ENCODE data around the gene SLC5A6.

Gene SLC5A6

DNA sequence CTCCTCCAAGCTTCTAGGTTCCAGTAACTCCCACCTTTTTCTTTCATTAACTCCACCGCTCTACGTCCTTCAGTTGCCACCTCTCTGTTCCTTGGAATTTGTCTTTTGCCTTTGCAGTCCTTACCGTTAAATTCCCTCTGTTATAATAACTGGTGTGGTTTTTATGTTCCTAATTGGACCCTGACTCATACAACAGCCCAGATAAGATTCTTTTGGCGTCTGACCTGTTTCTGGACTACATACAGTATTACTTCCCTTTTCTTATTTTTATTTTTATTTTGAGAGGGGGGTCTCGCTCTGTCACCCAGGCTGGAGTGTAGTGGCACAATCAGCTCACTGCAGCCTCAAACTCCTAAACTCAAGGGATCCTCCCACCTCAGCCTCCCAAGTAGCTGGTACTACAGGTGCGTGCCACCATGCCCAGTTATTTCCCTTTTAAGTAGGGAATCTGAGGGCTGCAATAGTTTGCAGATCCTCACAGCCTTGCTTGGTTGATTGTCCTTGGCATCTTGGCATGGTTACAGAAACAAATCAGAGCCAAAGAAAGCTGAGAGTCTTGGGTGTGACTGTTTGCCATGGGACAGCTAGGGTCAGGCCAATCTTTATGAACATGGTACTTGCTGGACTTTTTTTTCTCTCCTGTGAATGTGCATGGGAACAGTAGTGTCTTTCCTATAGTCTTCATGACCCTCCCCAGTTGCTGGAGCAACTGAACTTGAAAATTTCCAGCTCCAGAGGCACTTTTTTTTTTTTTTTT lies 41.3 kb downstream of the SLC5A6 start:
- TF ChIP-seq MAX (IDR thresholded peaks at IDR 0.05) (no peak), ZBTB7A (IDR thresholded peaks at IDR 0.05; ENCODE audit: low read depth) (no peak)

DNA sequence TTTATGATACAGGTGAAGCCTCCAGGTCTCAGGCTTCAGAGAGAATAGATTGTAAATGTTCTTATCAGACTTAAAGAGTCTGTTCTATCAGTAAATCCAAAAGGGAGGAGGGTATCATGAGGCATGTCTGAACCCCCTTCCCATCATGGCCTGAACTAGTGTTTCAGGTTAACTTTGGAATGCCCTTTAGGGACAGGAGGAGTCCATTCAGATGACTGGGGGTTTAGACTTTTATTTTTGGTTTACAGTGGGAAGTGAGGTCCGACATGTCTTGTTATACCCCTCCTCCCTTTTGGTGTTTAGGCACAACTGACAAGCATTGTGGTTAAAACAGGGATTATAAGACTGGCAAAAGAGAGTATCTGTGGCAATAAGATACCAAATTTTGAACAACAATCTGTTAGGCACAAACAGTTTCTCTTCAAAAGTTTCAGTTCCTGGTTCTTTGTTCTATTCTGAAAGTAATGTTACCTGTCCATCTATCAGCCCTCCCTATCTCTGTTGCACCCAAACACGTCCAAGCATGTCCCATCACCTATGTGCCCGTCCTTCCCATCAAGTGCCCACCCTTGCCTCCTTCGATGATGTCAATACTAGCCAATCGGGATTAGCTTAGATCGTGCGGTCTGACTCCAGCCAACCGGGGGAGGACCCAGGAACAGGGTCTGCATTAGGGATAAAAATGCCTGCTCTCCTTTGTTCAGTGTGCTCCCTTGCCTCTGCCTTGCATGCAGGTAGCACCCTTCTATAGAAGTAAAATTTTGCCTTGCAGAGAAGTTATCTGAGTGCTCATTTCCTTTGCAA lies 46.9 kb downstream of the SLC5A6 start:
- TF ChIP-seq TAF1 (IDR thresholded peaks at IDR 0.05; ENCODE audit: low read depth) (no peak), RAD21 (IDR thresholded peaks at IDR 0.05; ENCODE audit: low read depth) (no peak), TCF12 (IDR thresholded peaks at IDR 0.05; ENCODE audit: low read depth) (no peak), MAX (IDR thresholded peaks at IDR 0.05) (no peak), EP300 (IDR thresholded peaks at IDR 0.05; ENCODE audit: borderline replicate concordance) (no peak), ZBTB7A (IDR thresholded peaks at IDR 0.05; ENCODE audit: low read depth) (no peak), CEBPB (IDR thresholded peaks at IDR 0.05) (no peak), CREB1 (IDR thresholded peaks at IDR 0.05; ENCODE audit: low read depth) (no peak), NFIC (IDR thresholded peaks at IDR 0.05) (no peak), YY1 (IDR thresholded peaks at IDR 0.05; ENCODE audit: low read depth) (no peak), EGR1 (IDR thresholded peaks at IDR 0.05) (no peak), TEAD4 (IDR thresholded peaks at IDR 0.05) (no peak), FOXM1 (IDR thresholded peaks at IDR 0.05; ENCODE audit: borderline replicate concordance, low read depth) (no peak)
- TF ChIP-seq, protein P1, sequence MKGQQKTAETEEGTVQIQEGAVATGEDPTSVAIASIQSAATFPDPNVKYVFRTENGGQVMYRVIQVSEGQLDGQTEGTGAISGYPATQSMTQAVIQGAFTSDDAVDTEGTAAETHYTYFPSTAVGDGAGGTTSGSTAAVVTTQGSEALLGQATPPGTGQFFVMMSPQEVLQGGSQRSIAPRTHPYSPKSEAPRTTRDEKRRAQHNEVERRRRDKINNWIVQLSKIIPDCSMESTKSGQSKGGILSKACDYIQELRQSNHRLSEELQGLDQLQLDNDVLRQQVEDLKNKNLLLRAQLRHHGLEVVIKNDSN (IDR thresholded peaks at IDR 0.05) = no peak
- TF ChIP-seq, protein P2, sequence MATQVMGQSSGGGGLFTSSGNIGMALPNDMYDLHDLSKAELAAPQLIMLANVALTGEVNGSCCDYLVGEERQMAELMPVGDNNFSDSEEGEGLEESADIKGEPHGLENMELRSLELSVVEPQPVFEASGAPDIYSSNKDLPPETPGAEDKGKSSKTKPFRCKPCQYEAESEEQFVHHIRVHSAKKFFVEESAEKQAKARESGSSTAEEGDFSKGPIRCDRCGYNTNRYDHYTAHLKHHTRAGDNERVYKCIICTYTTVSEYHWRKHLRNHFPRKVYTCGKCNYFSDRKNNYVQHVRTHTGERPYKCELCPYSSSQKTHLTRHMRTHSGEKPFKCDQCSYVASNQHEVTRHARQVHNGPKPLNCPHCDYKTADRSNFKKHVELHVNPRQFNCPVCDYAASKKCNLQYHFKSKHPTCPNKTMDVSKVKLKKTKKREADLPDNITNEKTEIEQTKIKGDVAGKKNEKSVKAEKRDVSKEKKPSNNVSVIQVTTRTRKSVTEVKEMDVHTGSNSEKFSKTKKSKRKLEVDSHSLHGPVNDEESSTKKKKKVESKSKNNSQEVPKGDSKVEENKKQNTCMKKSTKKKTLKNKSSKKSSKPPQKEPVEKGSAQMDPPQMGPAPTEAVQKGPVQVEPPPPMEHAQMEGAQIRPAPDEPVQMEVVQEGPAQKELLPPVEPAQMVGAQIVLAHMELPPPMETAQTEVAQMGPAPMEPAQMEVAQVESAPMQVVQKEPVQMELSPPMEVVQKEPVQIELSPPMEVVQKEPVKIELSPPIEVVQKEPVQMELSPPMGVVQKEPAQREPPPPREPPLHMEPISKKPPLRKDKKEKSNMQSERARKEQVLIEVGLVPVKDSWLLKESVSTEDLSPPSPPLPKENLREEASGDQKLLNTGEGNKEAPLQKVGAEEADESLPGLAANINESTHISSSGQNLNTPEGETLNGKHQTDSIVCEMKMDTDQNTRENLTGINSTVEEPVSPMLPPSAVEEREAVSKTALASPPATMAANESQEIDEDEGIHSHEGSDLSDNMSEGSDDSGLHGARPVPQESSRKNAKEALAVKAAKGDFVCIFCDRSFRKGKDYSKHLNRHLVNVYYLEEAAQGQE (IDR thresholded peaks at IDR 0.05; ENCODE audit: low read depth) = no peak

- TF ChIP-seq FOXM1 (IDR thresholded peaks at IDR 0.05; ENCODE audit: borderline replicate concordance, low read depth) (no peak), ZBTB7A (IDR thresholded peaks at IDR 0.05; ENCODE audit: low read depth) (no peak), CEBPB (IDR thresholded peaks at IDR 0.05) (no peak), TEAD4 (IDR thresholded peaks at IDR 0.05) (no peak), TAF1 (IDR thresholded peaks at IDR 0.05; ENCODE audit: low read depth) (no peak), NFIC (IDR thresholded peaks at IDR 0.05) (no peak), RAD21 (IDR thresholded peaks at IDR 0.05; ENCODE audit: low read depth) (no peak), EP300 (IDR thresholded peaks at IDR 0.05; ENCODE audit: borderline replicate concordance) (no peak), YY1 (IDR thresholded peaks at IDR 0.05; ENCODE audit: low read depth) (no peak), TCF12 (IDR thresholded peaks at IDR 0.05; ENCODE audit: low read depth) (no peak), CREB1 (IDR thresholded peaks at IDR 0.05; ENCODE audit: low read depth) (no peak), MAX (IDR thresholded peaks at IDR 0.05) (no peak), EGR1 (IDR thresholded peaks at IDR 0.05) (no peak)
- TF ChIP-seq, protein P1 (IDR thresholded peaks at IDR 0.05) = no peak
- TF ChIP-seq, protein P2 (IDR thresholded peaks at IDR 0.05; ENCODE audit: low read depth) = no peak
Measured at GRCh38 chr2:27162151-27163121, 49.6 kb downstream of the SLC5A6 start.

DNA sequence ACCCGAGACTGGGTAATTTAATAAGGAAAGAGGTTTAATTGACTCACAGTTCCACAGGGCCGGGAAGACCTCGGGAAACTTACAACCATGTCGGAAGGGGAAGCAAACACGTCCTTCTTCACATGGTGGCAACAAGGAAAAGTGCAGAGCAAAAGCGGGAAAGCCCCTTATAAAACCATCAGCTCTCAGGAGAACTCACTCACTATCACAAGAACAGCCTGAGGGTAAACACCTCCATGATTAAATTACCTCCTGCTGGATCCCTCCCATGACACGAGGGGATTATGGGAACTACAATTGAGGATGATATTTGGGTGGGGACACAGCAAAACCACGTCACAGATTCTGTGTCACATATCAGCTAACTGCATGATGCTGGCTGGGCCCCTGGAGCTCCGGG lies 51.9 kb downstream of the SLC5A6 start:
- TF ChIP-seq, protein P1 (IDR thresholded peaks at IDR 0.05) = no peak
- TF ChIP-seq TAF1 (IDR thresholded peaks at IDR 0.05; ENCODE audit: low read depth) (no peak), MAX (IDR thresholded peaks at IDR 0.05) (no peak), TCF12 (IDR thresholded peaks at IDR 0.05; ENCODE audit: low read depth) (no peak), RAD21 (IDR thresholded peaks at IDR 0.05; ENCODE audit: low read depth) (no peak), ZBTB7A (IDR thresholded peaks at IDR 0.05; ENCODE audit: low read depth) (no peak)

Data from Ishikawa (cell line).